ENCODE data around the gene FGF19. TPM values are rescaled to one million over a fixed set of nuclear protein-coding genes. Genes with fewer than 3 reads are reported as not detected.

FGF19 gene
- total RNA-seq, 4 donors from 2014 or later = not detected

GRCh38 chr11:69666752-69667536 is 36.9 kb downstream of the FGF19 start:
- H3K4me1 ChIP-seq = peaks cover 22 to 47% (median 34%) of the 10 kb centered on the region in 3 donors
- no peaks in the 10 kb centered on the region for H3K9me3 ChIP-seq
- TF ChIP-seq POLR2A (IDR thresholded peaks at IDR 0.05) = no peak
- TF ChIP-seq, protein P1, sequence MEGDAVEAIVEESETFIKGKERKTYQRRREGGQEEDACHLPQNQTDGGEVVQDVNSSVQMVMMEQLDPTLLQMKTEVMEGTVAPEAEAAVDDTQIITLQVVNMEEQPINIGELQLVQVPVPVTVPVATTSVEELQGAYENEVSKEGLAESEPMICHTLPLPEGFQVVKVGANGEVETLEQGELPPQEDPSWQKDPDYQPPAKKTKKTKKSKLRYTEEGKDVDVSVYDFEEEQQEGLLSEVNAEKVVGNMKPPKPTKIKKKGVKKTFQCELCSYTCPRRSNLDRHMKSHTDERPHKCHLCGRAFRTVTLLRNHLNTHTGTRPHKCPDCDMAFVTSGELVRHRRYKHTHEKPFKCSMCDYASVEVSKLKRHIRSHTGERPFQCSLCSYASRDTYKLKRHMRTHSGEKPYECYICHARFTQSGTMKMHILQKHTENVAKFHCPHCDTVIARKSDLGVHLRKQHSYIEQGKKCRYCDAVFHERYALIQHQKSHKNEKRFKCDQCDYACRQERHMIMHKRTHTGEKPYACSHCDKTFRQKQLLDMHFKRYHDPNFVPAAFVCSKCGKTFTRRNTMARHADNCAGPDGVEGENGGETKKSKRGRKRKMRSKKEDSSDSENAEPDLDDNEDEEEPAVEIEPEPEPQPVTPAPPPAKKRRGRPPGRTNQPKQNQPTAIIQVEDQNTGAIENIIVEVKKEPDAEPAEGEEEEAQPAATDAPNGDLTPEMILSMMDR (IDR thresholded peaks at IDR 0.05) = no peak
- H3K27me3 ChIP-seq = no peaks in the 10 kb centered on the region
- peaks cover 0 to 88% (median 0%) of the 10 kb centered on the region in 3 donors for H3K36me3 ChIP-seq
- intact Hi-C loops (cut with DNase I) = no loop called here
- WGBS, 2 donors = 38 to 64% methylated on average over 17 to 23 of the region's 33 CpGs
- DNase-seq = no peak
- peak overlapping the region in 3 of 4 donors; percentile 44 to 81 (median 67) for H3K27ac ChIP-seq
- H3K4me3 ChIP-seq = no peak overlapping the region

GRCh38 chr11:69666261-69666660 is 37.6 kb downstream of the FGF19 start:
- 82 to 88% methylated on average over 12 to 14 of the region's 14 CpGs for WGBS, 2 donors
- Histone ChIP-seq H3K4me3 (no peak overlapping the region), H3K27me3 (no peaks in the 10 kb centered on the region), H3K36me3 (peaks cover 0 to 83% (median 0%) of the 10 kb centered on the region in 3 donors), H3K9me3 (no peaks in the 10 kb centered on the region), H3K4me1 (peaks cover 22 to 47% (median 34%) of the 10 kb centered on the region in 3 donors), H3K27ac (peak overlapping the region in 1 of 4 donors; percentile 81)
- DNase-seq = no peak
- intact Hi-C loops (cut with DNase I) = no loop called here
- TF ChIP-seq POLR2A (IDR thresholded peaks at IDR 0.05) = no peak
- TF ChIP-seq, protein P1 (IDR thresholded peaks at IDR 0.05) = no peak

GRCh38 chr11:69665669-69666068 is 38.2 kb downstream of the FGF19 start:
- WGBS, 2 donors = 90 to 96% methylated on average over 10 of the region's 11 CpGs
- Histone ChIP-seq H3K9me3 (no peaks in the 10 kb centered on the region), H3K27me3 (no peaks in the 10 kb centered on the region), H3K4me3 (no peak overlapping the region), H3K36me3 (peaks cover 0 to 77% (median 0%) of the 10 kb centered on the region in 3 donors), H3K4me1 (peaks cover 22 to 47% (median 34%) of the 10 kb centered on the region in 3 donors), H3K27ac (no peak overlapping the region)
- no peak for DNase-seq
- intact Hi-C loops (cut with DNase I) = no loop called here
- TF ChIP-seq, protein P1 (IDR thresholded peaks at IDR 0.05) = no peak
- TF ChIP-seq POLR2A (IDR thresholded peaks at IDR 0.05) = no peak

DNA sequence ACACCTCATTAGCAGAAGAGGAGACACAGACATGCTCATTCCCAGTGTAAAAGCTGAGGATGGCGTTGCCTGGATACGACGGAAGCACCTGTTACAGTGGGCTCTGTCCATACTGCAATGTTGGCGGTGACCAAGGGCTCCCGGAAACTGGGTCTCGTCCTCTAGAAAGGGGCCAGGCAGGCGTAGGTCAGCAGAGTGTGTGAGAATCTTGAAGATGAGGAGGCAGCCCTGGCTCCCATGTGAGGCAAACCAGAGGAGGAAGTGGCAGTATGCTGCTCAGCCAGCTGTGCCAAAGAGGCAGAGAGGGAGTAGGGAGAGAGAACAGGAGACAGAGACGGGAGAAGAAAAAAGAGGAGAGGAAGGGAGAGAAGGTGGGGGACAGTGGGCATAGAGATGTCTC is 38.9 kb downstream of the FGF19 start:
- TF ChIP-seq, protein P1 (IDR thresholded peaks at IDR 0.05) = no peak
- TF ChIP-seq POLR2A (IDR thresholded peaks at IDR 0.05) = no peak
- no peaks in the 10 kb centered on the region for H3K9me3 ChIP-seq
- intact Hi-C loops (cut with DNase I) = no loop called here
- no peak for DNase-seq
- 93 to 95% methylated on average over 5 to 8 of the region's 8 CpGs for WGBS, 2 donors
- H3K27ac ChIP-seq = no peak overlapping the region
- no peaks in the 10 kb centered on the region for H3K27me3 ChIP-seq
- peaks cover 22 to 39% (median 26%) of the 10 kb centered on the region in 3 donors for H3K4me1 ChIP-seq
- H3K36me3 ChIP-seq = peaks cover 0 to 73% (median 0%) of the 10 kb centered on the region in 3 donors
- no peak overlapping the region for H3K4me3 ChIP-seq

DNA sequence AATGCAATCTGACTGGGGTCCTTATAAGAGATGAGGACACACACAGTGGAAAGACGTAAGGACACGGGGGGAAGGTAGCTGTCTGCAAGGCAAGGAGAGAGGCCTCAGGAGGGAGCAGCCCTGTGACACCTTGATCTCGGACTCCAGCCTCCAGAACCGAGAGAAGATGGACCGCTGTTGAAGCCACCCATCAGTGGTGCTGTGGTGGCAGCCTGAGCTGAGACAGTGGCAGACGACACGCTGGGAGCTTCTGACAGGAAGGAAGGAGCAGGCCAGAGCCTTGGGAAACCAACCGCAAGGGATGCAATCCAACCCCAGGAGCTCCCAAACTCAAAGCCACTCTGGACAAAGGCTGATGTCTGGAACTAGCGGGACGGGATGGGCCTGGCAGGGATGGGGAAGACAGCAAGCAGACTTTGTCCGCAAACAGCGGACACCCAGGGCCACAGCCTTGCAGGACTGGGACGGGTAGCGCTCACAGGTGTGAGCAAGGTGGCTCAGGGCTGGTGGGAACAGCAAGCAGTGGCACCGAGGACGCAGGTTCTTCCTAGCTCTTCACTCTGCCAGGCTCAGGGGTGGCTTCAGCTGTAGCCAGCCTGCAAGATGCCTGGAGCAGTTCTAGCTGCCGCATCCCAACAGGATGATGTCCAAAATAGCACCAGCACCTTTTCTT is 39.6 kb downstream of the FGF19 start:
- peaks cover 0 to 66% (median 0%) of the 10 kb centered on the region in 3 donors for H3K36me3 ChIP-seq
- peaks cover 19 to 32% (median 21%) of the 10 kb centered on the region in 3 donors for H3K4me1 ChIP-seq
- TF ChIP-seq, protein P1 (IDR thresholded peaks at IDR 0.05) = no peak
- TF ChIP-seq POLR2A (IDR thresholded peaks at IDR 0.05) = no peak
- WGBS, 2 donors = 91 to 92% methylated on average over 14 to 16 of the region's 17 CpGs
- intact Hi-C loops (cut with DNase I) = no loop called here
- H3K4me3 ChIP-seq = no peak overlapping the region
- no peaks in the 10 kb centered on the region for H3K27me3 ChIP-seq
- H3K27ac ChIP-seq = no peak overlapping the region
- no peak for DNase-seq
- no peaks in the 10 kb centered on the region for H3K9me3 ChIP-seq
